Inflammatory macrophage treated with lipopolysaccharide for 1 hour (primary cell): ENCODE measurements around the gene HOPX.
"Not testable (repeated sequence)": the region's sequence is repeated elsewhere in the genome, so short reads cannot be mapped to it uniquely, and the experiment has no call there.

Experiments
- DNase-seq, 2 donors: peaks; one replicate each; pipeline ENCODE4 v3.0.0-alpha.2; 2020 to 2022

The HOPX gene

GRCh38 chr4:56622176-56622575 is 58.9 kb downstream of the HOPX start:
- no peak for DNase-seq

- no peak for DNase-seq
Measured at GRCh38 chr4:56619816-56620215, 61.3 kb downstream of the HOPX start.

- no peak for DNase-seq
Measured at GRCh38 chr4:56619160-56619559, 61.9 kb downstream of the HOPX start.

GRCh38 chr4:56618734-56619133 is 62.4 kb downstream of the HOPX start:
- DNase-seq: no peak

- no peak for DNase-seq
Measured at GRCh38 chr4:56613101-56613862, 67.8 kb downstream of the HOPX start.

- no peak for DNase-seq
Measured at GRCh38 chr4:56612282-56612681, 68.8 kb downstream of the HOPX start.

- no peak for DNase-seq
Measured at GRCh38 chr4:56611501-56611900, 69.6 kb downstream of the HOPX start.

- not testable (repeated sequence) for DNase-seq
Measured at GRCh38 chr4:56610170-56610569, 70.9 kb downstream of the HOPX start.

GRCh38 chr4:56607926-56608325 is 73.2 kb downstream of the HOPX start:
- DNase-seq: no peak

- no peak for DNase-seq
Measured at GRCh38 chr4:56606385-56606784, 74.7 kb downstream of the HOPX start.

GRCh38 chr4:56605464-56605863 is 75.6 kb downstream of the HOPX start:
- not testable (repeated sequence) for DNase-seq

GRCh38 chr4:56603297-56603696 is 77.8 kb downstream of the HOPX start:
- no peak for DNase-seq
